DOHH2 (cell line): ENCODE results near the gene NDUFS1.
"Not testable (repeated sequence)": the region's sequence is repeated elsewhere in the genome, so short reads cannot be mapped to it uniquely, and the experiment has no call there.

Experiments used
- EZH2phosphoT487 ChIP-seq: fragments of 200-600 bp; sonication (generic); IDR thresholded peaks from 2 replicates; pipeline ENCODE4 v1.6.1; 2017; ENCODE audit warnings: borderline replicate concordance, mild to moderate bottlenecking, antibody characterized with exemption, low read length, moderate library complexity, mixed read lengths
- TF ChIP-seq, protein P1 (sequence below): fragments of 200-600 bp; sonication (generic); IDR thresholded peaks from one replicate; pipeline ENCODE4 v1.5.1; 2014; ENCODE audit warnings: antibody characterized with exemption, mild to moderate bottlenecking, low read depth, low read length; ENCODE audit not compliant: poor library complexity, severe bottlenecking

GRCh38 chr2:206162401-206162800 lies 3.2 kb upstream of the NDUFS1 start:
- TF ChIP-seq, protein P1, sequence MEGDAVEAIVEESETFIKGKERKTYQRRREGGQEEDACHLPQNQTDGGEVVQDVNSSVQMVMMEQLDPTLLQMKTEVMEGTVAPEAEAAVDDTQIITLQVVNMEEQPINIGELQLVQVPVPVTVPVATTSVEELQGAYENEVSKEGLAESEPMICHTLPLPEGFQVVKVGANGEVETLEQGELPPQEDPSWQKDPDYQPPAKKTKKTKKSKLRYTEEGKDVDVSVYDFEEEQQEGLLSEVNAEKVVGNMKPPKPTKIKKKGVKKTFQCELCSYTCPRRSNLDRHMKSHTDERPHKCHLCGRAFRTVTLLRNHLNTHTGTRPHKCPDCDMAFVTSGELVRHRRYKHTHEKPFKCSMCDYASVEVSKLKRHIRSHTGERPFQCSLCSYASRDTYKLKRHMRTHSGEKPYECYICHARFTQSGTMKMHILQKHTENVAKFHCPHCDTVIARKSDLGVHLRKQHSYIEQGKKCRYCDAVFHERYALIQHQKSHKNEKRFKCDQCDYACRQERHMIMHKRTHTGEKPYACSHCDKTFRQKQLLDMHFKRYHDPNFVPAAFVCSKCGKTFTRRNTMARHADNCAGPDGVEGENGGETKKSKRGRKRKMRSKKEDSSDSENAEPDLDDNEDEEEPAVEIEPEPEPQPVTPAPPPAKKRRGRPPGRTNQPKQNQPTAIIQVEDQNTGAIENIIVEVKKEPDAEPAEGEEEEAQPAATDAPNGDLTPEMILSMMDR: not testable (repeated sequence)
- not testable (repeated sequence) for TF ChIP-seq EZH2phosphoT487
